GM21786 (cell line): ENCODE measurements around the gene TMEM245.

Experiments
- ATAC-seq: cut with Tn5 transposase; IDR thresholded peaks from one replicate; pipeline ENCODE4 v1.9.1; 2021; ENCODE audit not compliant: unreplicated experiment

Gene TMEM245

DNA sequence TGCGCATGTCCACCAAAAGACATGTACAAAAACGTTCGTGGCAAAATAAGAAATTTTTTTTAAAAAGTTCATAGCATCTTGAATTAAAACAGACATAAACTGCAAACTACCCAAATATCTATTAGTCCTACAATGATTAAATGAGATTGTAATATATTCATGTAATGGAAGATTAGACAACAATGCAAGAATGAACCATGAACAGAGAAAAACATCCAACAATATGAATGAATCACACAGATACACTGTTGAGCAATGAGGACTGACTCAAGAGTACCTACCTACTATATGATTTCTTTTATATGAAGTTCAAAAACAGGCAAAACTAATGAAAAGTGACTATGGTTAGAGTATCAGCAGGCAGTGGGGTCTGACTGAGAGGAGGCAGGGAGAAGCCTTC, 88.5 kb downstream of the TMEM245 start:
- no peak for ATAC-seq

DNA sequence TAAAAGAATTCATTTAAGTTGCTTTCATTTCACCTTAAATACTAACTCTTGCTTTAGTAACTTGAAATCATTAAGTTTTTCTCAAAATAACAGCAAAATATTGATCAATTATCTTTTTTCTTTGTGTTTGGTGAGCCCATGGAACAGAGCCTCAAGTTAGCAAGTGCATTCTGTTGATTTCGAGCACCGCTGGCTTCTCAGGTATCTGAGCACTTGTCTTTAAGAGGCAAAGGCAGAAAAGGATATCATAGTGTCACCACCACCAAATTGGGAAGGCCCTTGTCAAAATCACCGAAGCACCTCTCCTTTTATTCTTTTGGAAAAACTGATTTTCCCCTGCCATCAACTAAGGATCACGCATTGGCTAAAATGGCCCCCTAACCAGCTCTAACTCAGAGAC, 89.3 kb downstream of the TMEM245 start:
- no peak for ATAC-seq

DNA sequence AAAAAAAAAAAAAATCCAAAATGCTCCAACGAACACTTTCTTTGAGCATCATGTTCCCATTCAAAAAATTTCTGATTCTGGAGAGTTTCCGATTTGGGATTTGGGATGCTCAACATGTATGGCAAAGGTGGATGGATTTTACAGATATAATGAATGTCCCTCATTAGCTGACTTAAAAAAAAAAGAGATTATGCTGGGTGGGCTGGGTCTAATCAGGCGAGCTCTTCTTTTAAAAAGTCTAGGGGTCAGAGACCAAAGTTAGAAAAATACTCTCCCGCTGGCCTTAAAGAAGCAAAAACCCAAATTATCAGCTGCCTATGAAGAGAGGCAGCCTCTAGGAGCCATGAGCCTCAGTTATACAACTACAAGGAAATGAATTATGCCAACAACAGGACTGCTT, 91.3 kb downstream of the TMEM245 start:
- no peak for ATAC-seq

DNA sequence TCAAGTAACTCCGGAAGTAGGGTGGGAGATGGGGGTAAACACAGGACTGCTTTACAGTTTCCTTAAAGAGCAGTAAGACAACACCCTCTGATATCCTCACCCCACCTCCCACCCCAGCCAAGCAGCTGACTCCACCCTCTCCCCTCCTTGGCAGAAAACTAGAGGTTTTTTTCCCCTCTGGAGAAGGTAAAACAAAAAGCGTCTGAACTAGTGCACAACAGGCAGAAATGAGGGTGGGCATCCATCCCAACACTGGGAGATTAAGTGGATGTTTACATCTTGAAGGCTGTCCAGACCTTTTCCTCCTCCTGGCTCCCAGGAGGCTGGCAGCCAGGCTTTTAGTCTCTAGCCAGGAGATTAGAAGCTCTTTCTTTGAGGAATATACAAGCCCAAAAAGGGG, 92.6 kb downstream of the TMEM245 start:
- no peak for ATAC-seq

DNA sequence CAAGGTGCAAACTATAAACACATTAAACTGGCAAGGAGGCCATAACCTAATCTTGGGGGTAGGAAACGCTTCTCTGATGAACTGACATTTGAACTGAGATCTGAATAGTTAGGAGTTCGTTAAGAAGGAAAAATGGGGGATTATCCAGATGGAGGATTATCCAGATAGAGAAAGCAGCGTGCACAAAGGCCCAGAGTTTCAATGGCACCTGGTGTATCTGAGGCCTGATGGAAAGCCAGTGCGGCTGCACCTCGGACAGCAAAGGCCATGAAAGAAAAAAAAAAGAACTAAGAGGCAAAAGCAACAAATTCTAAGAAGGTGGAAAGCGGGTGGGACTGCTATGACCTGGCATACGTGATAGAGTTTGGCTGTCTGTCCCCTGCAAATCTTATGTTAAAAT, 93.4 kb downstream of the TMEM245 start:
- ATAC-seq = no peak

DNA sequence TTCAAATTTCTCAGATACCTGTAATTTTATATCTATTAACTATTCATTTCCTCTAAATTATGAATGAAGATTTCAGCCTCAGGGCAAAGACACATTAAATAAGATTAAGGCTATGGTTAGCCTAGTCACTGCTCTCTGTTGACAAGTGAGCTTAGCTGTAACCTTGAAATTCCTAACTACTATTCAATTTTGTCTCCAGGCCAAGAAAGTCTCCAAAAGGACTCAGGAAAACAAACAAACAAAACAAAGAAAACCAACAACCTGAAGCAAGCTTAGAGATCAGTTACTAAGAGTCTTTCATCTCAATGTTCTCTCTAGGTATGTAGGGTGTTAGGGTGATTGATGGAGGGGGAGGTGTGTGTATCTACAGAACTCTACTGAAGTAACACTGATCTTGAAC, 96.9 kb downstream of the TMEM245 start:
- ATAC-seq = no peak

DNA sequence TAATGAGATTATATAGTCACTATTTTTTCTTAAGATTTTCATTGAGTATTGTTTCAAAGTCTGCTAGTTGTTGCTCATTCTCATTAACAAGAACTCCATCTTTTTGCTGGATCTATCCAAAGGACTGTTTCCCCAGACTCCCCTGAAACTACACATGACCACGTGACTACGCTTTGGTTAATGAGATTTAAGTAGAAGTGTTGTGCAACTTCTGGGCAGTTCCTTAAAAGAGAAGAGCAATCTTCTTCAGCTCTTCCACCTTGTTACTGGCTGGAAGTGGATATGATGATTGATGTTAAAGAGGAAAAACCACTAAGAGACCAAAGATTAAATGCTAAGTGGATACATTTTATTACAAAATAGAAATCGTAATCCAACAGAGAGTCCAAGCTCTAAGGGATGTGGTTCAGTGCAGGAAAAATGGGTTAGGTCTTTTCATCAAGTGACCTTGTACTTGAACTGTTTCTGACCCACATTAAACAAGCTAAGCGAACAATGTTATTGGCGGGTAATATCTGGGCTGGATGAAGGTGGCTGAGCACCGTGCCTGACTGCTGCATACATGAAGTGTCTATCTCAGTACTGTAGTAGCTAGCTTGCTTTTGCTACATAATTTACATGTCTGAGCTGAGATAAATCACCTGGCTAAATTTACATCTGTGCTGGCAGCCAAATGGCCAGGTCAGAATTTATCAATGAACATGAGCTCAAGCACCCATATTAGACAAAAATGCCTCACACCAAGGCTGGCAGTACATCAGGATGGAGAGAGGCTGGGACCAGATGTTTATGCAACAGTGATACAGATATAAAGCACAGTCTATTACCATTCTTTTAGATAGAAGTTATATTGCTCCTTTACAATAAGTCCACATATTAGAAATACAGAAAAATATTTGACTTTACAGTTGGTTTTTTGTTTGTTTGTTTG, 98.9 kb downstream of the TMEM245 start:
- no peak for ATAC-seq

DNA sequence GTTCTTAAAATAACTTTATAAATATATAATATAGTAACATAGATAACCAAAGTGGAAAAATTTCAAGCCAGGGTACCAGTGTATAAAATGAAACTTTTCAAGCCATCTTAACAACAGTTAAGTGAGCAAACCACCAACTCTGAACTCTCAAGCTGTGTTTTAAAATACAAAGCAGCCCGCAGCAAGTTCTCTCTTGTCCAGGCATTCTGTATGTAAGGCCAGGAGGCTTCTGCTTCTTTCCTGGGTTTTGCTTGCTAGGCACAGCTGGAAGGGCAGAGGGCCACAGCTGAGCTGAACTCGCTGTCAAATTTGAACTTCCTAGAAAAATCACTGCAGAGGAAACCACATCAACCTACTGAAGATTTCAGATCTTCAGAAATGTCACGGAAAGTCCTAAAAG, 99.6 kb downstream of the TMEM245 start:
- no peak for ATAC-seq

DNA sequence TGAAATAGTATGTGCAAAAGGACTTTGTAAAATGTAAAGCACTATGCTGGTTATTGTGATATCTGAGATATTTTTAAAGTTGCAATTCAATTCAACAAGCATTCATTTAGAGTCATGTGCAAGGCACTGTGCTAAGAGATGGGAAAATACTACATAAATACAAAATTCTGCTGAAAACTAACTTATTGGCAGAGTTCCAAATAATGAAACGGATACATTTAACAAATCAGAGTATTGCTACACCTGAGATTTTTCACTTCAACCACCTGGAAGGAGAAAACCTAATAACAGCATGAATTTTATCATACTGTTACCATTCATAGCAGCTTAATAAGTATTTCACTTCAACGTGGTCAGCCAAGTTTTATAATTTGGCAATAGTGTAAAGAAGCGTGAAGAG, 100.3 kb downstream of the TMEM245 start:
- no peak for ATAC-seq

DNA sequence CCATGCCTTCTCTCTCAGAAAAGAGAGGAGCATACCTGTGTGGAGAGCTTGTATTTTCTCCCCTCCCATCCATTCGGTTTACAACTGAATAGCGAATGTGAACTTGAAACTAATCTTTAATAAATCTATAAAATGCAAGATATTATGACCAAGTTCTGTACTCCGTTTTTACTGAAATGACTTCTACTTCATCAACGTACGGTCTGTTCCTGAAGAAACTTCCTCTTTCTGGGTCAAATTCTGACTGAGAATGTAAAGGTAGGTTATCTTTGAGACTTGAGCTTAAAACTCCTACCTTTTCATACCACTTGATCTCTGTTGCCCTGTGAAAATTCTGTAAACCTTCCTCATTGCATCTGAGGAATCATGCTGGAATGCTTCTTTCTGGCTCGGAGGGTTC, 102.3 kb downstream of the TMEM245 start:
- ATAC-seq = peak; percentile 25

DNA sequence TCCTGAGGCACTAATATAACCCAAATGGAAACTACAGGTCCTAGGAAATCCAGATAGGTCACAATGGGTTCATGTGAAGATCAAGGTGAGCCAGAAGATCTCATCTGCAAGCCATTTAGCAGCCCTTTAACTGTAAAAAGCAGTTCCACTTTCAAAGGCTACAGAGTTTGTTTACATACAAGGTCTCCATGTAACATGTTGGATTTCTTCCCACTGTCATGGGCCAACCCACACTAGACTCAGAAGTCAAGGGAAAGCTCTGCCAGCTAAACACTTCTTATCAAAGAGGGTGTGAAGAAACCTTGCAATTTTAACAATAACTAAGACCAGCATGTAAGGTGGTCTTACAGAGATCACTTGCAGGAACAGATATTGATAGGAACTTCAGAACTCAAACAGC, 102.7 kb downstream of the TMEM245 start:
- no peak for ATAC-seq

DNA sequence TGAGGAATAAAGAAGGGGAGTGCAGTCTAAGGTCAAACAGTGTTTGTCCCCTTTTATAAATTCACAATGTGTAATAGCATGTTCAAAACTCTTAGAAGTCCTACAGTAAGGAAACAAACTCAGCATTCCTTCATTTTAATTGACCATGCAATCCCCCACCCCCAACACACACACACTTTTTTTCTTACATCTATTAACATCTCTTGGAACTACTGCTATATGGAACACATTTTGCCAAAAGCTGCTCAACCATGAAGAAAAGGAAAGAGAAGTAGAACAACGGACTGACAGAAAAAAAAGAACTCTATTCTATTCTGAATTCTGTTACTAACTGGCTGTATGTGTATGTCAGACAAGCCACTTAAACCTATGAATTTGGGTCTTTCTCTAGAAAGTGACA, 103.6 kb downstream of the TMEM245 start:
- no peak for ATAC-seq

DNA sequence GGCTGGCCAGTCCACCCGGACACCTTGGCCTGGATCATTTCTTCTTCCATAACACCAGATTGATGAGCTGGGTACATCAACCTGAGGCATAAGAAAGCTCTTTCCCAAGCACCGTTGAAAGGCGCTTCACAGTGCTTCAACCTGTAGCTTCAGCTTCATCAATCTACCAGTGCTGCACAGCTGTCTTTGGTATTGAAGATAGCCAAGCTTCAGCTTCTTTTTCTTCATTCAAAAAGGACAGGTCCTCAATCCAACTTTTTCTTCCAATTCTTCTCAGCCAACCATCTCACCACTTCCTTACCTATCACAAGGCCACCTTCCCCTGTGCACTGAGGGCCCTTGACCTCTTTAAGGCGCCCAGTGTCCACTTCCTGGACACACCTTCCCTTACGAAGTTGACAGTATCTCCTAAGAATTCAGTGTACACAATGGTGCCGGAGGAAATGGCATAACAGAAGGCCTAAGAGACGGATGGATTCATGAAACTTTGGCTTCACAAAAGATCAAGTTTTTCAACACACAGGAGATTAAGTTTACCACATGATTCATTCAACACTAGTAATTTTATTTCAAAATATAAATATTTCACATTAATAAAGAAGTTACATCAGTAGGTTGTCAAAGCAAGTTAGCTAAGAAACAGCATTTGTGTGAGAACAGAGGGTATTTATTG, 105.0 kb downstream of the TMEM245 start:
- ATAC-seq = no peak

DNA sequence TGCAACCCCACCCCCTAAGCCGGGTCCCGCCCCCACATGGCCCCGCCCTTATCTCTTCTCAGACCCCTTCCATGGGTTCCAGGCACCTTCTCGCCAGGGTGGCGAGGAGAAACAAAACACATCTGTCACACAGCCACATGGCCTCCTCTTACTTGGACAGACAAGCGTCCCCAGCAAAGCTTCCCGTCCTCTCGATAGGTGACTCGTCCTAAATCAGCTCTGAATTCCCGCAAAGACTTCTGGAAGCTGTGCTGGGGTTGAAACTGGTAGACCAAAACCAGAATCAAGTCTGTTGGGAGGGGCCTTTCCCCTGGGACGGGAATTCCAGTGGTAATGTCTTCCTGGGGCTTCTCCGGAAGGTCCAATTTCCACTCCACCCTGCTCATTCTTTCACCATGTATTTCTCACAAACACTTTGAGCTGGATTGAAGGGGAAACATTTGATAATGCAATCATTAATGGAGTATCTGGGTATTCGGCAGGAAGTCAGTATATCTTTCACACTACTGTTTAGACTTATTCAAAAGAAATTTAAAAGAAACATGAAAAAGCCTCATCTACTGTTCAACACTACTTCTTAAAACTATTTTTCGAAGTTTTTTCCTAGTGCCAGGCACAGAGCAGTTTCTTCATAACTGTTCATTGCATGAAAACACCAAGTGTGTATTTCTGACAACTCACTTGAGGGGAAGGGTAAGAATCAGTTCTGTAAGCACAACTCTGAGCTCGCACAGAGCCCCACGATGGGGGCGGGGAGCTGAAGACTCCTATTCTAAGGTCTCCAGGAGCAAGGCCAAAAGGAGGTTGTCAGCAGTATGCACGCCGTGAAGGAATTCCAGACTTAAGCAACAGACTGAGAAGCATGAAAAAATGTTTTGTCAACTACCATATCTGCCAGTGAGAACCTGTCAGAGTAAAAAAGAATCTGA, 105.8 kb downstream of the TMEM245 start:
- no peak for ATAC-seq

DNA sequence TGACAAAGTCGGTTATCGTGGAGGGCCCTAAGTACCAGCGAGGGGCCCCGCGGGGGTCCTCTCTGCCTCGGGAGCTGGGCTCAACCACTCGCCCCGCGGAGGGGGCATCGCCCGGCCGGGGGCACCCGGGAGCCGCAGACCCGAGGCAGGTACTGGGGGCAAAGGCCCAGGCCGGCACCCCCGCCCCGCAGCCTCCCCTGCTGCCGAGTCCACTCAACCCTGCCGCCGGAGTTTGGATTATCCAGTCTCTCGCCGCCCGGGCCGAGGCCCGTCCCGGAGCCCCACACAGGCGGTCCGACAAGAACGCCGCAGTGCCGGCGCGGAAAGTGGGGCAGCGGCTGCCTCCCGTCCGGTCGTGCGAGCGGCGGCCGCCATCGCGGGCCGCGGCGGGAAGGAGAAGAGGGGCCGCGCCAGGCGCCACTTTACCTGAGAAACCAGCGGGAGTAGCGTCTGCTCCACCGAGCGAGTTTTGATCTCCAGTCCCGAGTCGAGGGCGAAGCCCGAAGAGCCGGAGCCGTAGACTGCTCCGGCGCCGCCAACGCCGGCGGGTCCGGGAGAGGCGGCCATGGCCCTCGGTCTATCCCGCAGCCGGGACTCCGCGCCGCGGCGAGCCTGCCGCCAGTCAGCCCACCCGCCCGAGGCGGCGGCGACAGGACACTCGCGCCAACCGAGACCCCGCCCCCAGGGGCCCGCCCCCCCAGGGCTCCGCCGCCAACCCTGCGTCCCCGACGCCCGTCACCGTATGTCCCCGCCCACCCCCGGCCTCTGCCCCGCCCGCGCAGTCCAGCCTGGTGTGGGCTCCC, 106.7 kb downstream of the TMEM245 start, which contains the start of gene CTNNAL1:
Gene CTNNAL1, minus strand, starts transcription at position 624 of the 803 bp plus-strand sequence. Its CDS starts 57 bp downstream, at position 567.
- peak; percentile 55 for ATAC-seq

DNA sequence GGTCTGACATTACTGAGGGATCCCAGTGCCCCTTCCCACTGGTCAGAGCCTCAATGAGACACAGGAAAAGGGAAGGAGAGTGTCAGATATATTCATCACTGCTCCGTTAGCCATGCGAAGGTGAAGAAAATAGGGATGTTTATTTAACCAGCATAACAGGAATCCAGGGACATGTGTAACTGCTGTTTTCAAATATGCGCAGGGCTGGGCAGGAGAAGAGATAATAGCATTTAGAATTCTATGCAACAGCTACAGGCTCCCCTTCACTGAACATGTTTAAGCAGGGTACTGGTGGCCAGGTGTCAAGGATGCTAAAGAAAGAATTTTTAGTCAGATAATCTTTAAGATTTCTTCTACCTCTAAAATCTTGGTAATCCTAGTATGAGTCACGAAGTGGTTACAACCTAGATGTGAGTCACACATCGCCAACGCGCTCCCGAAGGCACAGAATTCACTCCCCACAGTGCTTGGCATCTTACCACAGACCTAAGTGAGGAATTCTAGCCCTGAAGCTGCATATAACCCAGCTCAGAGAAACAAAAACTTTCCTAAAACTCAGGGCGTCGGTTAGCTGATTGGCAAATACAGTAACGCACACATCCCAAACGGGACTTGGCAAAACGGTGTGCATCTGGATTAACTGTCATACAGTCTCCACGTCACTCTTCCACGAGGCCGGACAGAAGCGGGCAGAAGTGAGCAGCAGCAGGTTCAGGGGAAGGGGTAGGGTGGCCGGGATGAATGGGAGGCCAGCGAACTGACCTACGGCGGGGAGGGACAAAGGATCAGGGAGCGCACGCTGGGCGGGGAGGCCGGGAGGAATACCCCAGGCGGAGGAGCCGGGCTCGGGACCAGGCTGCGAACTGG, 107.5 kb downstream of the TMEM245 start:
- ATAC-seq = peak; percentile 29

DNA sequence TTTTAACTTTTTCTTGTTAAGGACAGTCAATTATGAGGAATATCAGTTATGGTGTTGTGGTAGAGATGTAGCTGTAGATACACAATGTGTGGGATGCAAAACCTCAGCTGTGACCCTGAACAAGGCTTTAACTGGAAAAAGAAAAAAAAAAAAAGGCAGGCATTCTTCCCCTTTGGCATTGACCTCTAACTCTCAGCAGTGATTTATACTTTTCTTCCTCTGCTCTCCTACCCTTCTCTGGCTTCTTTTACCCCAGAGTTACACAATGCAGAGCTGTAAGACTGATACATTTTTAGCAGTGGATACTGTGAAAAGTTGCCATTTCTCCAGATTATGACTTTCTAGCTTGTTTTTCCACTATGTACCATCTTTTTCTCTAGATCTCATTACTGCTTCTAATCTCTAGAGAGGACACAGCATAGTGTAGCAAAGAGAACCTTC, 108.5 kb downstream of the TMEM245 start:
- ATAC-seq = no peak

DNA sequence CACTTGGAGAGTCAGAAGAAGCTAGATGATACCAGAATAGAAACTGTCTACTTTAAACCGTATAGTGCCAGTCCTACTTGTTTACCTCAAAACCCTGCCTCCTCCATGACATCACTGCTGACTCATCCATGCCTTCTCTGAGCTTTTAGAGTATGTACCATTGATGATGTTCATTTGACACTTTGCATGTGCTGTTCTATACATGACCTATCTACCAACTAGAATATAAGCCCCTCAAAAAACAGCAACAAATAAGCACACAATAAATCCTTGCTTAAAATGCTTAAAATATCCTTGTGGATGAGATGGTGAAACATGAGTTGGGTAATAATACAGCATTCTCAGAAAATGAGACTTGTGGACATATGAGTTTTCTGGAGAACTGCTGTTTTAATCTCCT, 109.0 kb downstream of the TMEM245 start:
- peak; percentile 27 for ATAC-seq

DNA sequence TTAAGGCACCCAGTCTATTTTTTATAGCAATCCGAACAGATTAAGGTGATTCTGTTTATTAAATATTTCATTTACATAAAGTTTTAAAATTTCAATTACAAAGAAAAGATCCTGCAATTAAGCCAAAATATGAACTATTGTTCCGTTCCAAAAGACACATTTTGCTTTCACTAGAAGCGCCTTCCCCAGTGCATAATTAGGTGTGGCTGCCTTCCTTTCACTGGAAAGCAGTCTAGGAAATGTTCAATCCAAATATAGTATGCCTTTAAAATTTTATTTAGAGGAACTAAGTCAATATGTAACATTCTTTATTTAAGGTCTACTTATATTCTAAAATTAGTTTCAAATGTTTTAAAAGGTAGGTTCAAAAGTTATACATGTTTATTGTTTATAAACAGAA, 114.1 kb downstream of the TMEM245 start:
- ATAC-seq = no peak
